ENCODE measurements around the gene AP1B1.

AP1B1 gene

GRCh38 chr22:29290061-29290460 lies 98.3 kb downstream of the AP1B1 start:
- no peak for DNase-seq

GRCh38 chr22:29288837-29289236 lies 99.5 kb downstream of the AP1B1 start:
- no peak for DNase-seq

GRCh38 chr22:29284196-29284595 lies 104.2 kb downstream of the AP1B1 start:
- no peak for DNase-seq

GRCh38 chr22:29277927-29278326 lies 110.4 kb downstream of the AP1B1 start:
- no peak for DNase-seq
